Measurements from ENCODE around the gene ATP2B3. TPM values are rescaled to one million over a fixed set of nuclear protein-coding genes. Genes with fewer than 3 reads are reported as not detected.
A peak's percentile ranks its signal among the peaks of the same experiment; 100 is the strongest.

ATP2B3 gene
- total and polyA plus RNA-seq, 10 of the 15 experiments (the other 5 are each of a cell fraction or from before 2014, with no cell fraction given): 0.01 TPM; not detected in 9

DNA sequence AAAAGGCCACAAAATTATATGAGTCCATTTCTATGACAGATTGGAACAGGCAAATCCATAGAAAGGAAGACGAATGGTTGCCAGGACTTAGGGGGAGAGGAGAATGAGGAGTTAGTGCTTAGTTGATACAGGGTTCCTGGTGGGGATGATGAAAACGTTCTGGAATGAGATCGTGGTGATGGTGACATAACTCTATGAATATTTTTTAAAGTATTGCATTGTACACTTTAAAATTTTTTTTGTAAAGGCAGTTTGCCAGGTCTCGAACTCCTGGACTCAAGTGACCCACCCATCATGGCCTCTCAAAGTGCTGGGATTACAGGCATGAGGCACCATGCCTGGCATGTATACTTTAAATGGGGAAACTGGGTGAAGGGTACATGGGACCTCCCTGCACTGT lies 91.4 kb downstream of the ATP2B3 start (continued):
- TF ChIP-seq, protein P1, sequence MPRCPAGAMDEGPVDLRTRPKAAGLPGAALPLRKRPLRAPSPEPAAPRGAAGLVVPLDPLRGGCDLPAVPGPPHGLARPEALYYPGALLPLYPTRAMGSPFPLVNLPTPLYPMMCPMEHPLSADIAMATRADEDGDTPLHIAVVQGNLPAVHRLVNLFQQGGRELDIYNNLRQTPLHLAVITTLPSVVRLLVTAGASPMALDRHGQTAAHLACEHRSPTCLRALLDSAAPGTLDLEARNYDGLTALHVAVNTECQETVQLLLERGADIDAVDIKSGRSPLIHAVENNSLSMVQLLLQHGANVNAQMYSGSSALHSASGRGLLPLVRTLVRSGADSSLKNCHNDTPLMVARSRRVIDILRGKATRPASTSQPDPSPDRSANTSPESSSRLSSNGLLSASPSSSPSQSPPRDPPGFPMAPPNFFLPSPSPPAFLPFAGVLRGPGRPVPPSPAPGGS (IDR thresholded peaks at IDR 0.05; ENCODE audit: borderline replicate concordance, insufficient read depth, low read depth, low read length, poor library complexity, severe bottlenecking): no peak
- TF ChIP-seq MEF2A (IDR thresholded peaks at IDR 0.05; ENCODE audit: insufficient read depth, low read depth, low read length): no peak
- TF ChIP-seq, protein P2, sequence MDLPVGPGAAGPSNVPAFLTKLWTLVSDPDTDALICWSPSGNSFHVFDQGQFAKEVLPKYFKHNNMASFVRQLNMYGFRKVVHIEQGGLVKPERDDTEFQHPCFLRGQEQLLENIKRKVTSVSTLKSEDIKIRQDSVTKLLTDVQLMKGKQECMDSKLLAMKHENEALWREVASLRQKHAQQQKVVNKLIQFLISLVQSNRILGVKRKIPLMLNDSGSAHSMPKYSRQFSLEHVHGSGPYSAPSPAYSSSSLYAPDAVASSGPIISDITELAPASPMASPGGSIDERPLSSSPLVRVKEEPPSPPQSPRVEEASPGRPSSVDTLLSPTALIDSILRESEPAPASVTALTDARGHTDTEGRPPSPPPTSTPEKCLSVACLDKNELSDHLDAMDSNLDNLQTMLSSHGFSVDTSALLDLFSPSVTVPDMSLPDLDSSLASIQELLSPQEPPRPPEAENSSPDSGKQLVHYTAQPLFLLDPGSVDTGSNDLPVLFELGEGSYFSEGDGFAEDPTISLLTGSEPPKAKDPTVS (IDR thresholded peaks at IDR 0.05; ENCODE audit: low read depth, low read length): no peak
- TF ChIP-seq POLR2AphosphoS5 (IDR thresholded peaks at IDR 0.05; ENCODE audit: low read length): no peak
- no peak for TF ChIP-seq WRNIP1 (IDR thresholded peaks at IDR 0.05; ENCODE audit: borderline replicate concordance, low read depth, low read length)
- no peak for TF ChIP-seq KDM1A (IDR thresholded peaks at IDR 0.05; ENCODE audit: borderline replicate concordance)

DNA sequence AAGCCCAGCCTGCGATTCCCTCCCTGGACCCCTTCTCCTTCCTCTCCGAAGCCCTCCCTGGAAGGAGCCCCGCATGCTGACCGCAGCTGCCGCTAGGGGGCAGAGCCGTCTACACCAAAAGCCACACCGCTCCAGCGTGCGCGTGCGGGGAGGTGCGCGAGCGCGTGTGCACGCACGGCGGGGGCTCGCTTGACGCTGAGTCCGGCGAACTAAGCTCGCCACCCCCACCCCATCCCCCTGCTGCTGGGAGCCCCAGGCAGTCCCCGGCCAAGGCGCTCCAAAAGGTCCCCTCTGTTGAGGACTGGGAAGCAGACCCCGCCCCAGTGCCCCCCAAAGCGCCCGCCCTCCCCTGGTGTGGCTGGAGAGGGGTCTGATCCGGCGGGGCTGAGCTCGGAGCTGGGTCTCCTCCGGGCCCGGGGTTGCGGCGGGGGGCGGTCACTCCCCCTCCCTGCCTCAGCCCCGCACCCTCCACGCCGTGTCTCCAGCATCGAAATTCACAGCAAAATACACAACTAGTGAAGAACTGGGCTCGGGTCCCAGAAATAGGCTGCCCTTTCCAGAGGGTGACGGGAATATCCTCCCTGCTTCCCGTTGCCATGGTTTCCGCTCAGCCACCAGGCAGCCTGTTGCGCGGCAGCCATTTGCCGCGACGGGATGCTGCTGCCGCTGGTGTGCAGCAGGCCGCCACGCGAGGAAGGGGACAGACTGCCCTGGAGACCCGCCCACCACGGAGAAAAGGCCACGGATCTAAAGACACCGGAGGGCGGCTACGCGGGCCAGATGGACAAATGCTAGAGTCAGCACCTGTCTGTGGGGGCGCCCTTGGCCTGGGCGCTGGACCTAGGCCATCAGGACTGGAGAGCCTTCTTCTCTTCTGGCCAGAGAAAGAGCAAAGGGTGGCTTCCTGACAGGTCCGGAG lies 92.7 kb downstream of the ATP2B3 start:
- no peak for DNase-seq (ENCODE audit: low read depth, low spot score)
- Histone ChIP-seq H3K36me3 (ENCODE audit: control insufficient read depth in 2 of 2, insufficient read depth in 2 of 2, low read length in 1 of 2) (no peaks in the 10 kb centered on the region), H3K4me2 (ENCODE audit: control insufficient read depth, insufficient read depth) (peak overlapping the region; percentile 25; the same call in 1 of the 2 replicates), H2AFZ (ENCODE audit: control insufficient read depth, low read depth, low read length) (no peak overlapping the region), H3K27ac (ENCODE audit: control insufficient read depth, insufficient read depth) (no peak overlapping the region), H3K4me1 (ENCODE audit: control insufficient read depth, insufficient read depth, low read length) (peaks cover 3% of the 10 kb centered on the region), H3K9me3 (replicated peaks; ENCODE audit: control insufficient read depth, insufficient read depth, low read length) (no peaks in the 10 kb centered on the region; the same call in 2 of the 3 replicates), H4K20me1 (ENCODE audit: control insufficient read depth, insufficient read depth) (no peaks in the 10 kb centered on the region), H3K4me3 (no peak overlapping the region; the same call in 1 of the 2 replicates), H3K9ac (ENCODE audit: control insufficient read depth, insufficient read depth, low read length) (no peak overlapping the region), H3K79me2 (ENCODE audit: control insufficient read depth, insufficient read depth, low read length) (no peaks in the 10 kb centered on the region), H3K27me3 (replicated peaks in 1 of 2; ENCODE audit: control insufficient read depth in 2 of 2, insufficient read depth in 2 of 2, low read length in 1 of 2) (no peaks in the 10 kb centered on the region; a peak in 2 of 4 replicates)
- BruUV-seq (replicated peaks): no TSS peak
- ChIA-PET SMC1A (ENCODE audit: uncharacterized antibody, unreplicated experiment) (no interaction called here), RAD21 (ENCODE audit: unreplicated experiment) (no interaction called here), CTCF (interaction anchor here (0.8 to 2.4 kb wide), 8 partner anchors 10 to 57 kb away, joined by 3 to 18 read pairs (median 4); partner anchors contain the start of gene CCNQ), POLR2A (interaction anchor here (1.2 kb wide), 1 partner anchor 27 kb away, joined by 3 read pairs; no protein-coding TSS in a partner anchor)
- peak; percentile 92 for ATAC-seq
- in situ Hi-C loops (cut with MboI) (loop anchor here (10.0 kb wide), 1 partner anchor 105 kb away; no protein-coding TSS in a partner anchor), intact Hi-C loops (cut with micrococcal nuclease; ENCODE audit: unreplicated experiment) (loop anchor here (5.0 kb wide), 1 partner anchor 57 kb away; no protein-coding TSS in a partner anchor)
- 51% methylated on average over 48 of the region's 63 CpGs for WGBS (ENCODE audit: insufficient coverage, insufficient replicate concordance, low lambda C conversion rate, missing lambda C conversion rate)
- FAIRE-seq: no peak
- TF ChIP-seq RAD21 (IDR thresholded peaks at IDR 0.05; ENCODE audit: insufficient read depth, low read depth, low read length) (peak; percentile 55), SMC3 (IDR thresholded peaks at IDR 0.05; ENCODE audit: borderline replicate concordance, low read length) (peak; percentile 18; the same call in 1 of the 2 replicates), NBN (IDR thresholded peaks at IDR 0.05) (no peak), DPF2 (IDR thresholded peaks at IDR 0.05) (no peak)
- TF ChIP-seq, protein P3, sequence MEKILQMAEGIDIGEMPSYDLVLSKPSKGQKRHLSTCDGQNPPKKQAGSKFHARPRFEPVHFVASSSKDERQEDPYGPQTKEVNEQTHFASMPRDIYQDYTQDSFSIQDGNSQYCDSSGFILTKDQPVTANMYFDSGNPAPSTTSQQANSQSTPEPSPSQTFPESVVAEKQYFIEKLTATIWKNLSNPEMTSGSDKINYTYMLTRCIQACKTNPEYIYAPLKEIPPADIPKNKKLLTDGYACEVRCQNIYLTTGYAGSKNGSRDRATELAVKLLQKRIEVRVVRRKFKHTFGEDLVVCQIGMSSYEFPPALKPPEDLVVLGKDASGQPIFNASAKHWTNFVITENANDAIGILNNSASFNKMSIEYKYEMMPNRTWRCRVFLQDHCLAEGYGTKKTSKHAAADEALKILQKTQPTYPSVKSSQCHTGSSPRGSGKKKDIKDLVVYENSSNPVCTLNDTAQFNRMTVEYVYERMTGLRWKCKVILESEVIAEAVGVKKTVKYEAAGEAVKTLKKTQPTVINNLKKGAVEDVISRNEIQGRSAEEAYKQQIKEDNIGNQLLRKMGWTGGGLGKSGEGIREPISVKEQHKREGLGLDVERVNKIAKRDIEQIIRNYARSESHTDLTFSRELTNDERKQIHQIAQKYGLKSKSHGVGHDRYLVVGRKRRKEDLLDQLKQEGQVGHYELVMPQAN (conservative IDR thresholded peaks at IDR 0.05): no peak
- TF ChIP-seq, protein P4, sequence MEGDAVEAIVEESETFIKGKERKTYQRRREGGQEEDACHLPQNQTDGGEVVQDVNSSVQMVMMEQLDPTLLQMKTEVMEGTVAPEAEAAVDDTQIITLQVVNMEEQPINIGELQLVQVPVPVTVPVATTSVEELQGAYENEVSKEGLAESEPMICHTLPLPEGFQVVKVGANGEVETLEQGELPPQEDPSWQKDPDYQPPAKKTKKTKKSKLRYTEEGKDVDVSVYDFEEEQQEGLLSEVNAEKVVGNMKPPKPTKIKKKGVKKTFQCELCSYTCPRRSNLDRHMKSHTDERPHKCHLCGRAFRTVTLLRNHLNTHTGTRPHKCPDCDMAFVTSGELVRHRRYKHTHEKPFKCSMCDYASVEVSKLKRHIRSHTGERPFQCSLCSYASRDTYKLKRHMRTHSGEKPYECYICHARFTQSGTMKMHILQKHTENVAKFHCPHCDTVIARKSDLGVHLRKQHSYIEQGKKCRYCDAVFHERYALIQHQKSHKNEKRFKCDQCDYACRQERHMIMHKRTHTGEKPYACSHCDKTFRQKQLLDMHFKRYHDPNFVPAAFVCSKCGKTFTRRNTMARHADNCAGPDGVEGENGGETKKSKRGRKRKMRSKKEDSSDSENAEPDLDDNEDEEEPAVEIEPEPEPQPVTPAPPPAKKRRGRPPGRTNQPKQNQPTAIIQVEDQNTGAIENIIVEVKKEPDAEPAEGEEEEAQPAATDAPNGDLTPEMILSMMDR (IDR thresholded peaks at IDR 0.05 in 2 of 3, conservative IDR thresholded peaks at IDR 0.05 in 1 of 3; ENCODE audit: control insufficient read depth in 2 of 3, extremely low read depth in 1 of 3, insufficient read depth in 1 of 3, low read depth in 3 of 3, low read length in 3 of 3): peak; percentile 51 to 80 (median 63)

Data from GM12878 (cell line).